ENCODE measurements around the gene SIGLEC6.
A peak's percentile ranks its signal among the peaks of the same experiment; 100 is the strongest.

The SIGLEC6 gene

GRCh38 chr19:51531349-51532315 lies at the start of gene SIGLEC6:
SIGLEC6 (minus strand) TSS chr19:51531670; CDS start chr19:51531648, 22 bp downstream.
- DNase-seq (ENCODE audit: low spot score): no peak

GRCh38 chr19:51576850-51577249 lies 45.4 kb upstream of the SIGLEC6 start:
- no peak for DNase-seq (ENCODE audit: low spot score)

GRCh38 chr19:51573331-51573730 lies 41.9 kb upstream of the SIGLEC6 start:
- DNase-seq (ENCODE audit: low spot score): no peak

GRCh38 chr19:51572908-51573307 lies 41.4 kb upstream of the SIGLEC6 start:
- DNase-seq (ENCODE audit: low spot score): no peak

DNA sequence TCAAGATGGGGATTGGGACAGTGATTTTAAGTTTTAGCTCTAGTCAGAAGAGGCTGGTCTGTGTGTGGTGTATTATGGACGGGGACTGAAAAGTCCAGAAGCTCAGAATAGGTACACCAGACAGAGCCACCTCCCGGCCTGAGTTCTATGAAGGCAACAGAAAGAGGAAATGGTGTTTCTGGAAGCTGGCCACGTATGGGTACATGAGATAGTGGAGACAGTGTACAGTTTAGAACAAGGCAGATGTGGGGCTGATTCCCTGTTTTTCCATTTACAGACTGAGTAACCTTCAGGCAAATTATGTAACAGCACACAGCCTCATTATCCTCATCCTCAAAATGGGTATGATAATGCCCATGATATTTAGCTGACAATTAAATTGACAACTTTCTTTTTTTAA lies 40.9 kb upstream of the SIGLEC6 start:
- no peak for DNase-seq (ENCODE audit: low spot score)

GRCh38 chr19:51571599-51571998 lies 40.1 kb upstream of the SIGLEC6 start:
- DNase-seq (ENCODE audit: low spot score): no peak

DNA sequence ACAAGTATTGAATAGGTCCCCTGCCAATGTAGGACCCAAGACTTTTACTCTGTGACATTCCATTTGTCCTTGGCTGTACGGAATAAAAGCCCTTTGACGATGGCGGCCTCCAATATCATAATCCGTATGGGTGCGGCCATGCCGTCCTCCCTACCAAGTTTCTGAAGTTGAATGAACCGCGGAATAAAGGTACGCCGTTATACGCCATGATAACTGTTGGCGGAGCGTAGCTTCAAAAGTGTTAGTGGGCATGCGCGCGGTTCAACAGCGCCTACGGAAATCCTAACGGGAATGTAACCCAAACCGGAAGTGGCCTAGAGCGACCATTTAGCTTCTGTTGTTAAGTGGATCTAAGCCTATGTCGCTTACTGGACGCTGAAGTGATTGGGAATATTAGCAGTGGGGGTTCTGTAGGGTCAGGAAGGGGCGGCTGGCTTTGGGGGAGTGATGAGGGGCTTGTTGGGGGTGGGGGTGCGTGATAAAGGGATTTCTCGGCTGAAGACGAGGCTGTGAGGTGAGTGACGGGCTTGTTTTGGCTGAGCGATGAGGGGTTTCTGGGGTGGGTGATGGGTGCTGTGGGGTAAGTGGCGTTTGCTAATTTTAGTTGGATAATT lies 39.6 kb upstream of the SIGLEC6 start, which contains the start of gene ZNF175:
Gene ZNF175, plus strand, starts transcription at position 322 of the 614 bp plus-strand sequence. CDS start 2,047 bp downstream, outside the sequence.
- peak; percentile 48 for DNase-seq (ENCODE audit: low spot score)

DNA sequence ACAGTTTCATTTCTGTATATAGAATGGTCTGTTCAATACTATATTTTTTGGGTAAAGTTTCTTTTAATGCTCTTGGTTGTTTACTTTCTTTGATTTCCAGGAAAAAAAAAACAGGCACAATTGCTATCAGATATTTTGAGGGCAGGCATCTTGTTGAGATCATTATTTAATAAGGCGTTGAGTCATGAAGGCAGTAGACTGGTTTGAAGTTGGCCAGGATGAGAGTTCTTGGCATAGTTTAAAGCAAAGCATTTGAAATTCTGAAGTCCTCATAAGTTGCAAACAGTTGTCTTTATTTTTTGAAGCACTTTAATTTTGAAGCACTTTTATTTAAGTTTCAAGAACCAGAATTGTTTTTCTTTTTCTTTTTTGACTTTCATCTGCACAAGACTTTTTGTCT lies 37.0 kb upstream of the SIGLEC6 start:
- DNase-seq (ENCODE audit: low spot score): no peak

GRCh38 chr19:51567583-51567982 lies 36.1 kb upstream of the SIGLEC6 start:
- DNase-seq (ENCODE audit: low spot score): no peak

GRCh38 chr19:51566489-51567100 lies 35.1 kb upstream of the SIGLEC6 start:
- no peak for DNase-seq (ENCODE audit: low spot score)

DNA sequence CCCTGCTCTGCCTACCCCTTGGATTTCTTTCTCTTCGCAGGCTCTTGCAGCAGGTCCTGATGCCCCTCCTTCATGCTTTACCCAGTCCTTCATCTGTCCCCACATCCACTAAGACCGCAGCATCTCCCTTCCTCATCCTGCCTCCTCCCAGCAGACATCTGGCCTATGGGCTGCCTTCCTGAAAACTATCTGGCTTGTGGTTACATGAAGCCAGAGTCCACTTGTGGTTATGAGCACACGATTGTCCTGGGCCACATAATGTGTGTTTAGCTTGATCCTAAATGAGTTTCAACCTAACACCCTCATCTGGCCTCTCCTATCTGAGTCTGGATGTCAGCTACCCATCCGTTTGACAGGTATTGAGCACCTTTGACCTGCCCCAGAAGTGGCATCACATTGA lies 34.1 kb upstream of the SIGLEC6 start:
- DNase-seq (ENCODE audit: low spot score): no peak

DNA sequence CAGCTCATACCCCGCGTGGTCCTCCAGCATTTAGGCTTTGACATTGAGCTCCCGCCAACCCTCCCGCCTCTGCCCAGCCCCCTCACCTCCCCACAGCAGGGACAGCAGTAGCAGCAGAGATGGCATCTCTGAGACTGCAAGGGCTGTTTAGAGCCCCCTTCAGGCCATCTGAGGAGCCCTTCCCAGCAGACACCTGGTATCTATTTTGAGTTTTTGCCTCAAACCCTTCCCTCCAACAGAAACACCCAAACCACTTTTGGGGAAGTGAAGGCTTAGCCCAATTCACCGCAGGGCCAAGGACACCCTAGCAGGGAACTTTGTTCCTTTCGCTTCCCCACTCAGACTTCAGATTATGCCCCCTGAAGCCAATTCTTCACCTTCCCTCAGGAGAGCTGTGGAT lies 33.3 kb upstream of the SIGLEC6 start:
- no peak for DNase-seq (ENCODE audit: low spot score)

DNA sequence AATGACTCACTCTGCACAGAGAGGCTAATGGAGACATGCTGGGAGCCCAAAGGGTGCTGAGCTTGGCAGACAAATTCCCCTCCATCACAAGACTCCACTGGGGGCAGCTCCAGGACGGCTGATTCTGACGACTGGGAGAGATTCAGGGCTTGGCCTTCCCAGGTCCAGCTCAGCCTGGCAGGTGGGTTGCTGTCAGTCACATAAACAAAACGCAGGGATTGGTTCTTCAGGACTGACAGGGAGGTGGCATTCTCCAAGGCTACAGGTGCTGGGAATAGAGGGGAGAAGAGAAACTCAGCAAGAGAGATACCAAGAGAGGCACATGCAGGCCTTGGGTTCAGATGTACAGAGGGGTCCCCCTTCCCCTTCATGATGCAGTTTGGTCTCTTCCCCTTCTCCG lies 28.9 kb upstream of the SIGLEC6 start:
- no peak for DNase-seq (ENCODE audit: low spot score)

- DNase-seq (ENCODE audit: low spot score): no peak
These were observed 27.8 kb upstream of the SIGLEC6 start for GRCh38 chr19:51559240-51559639.

- DNase-seq (ENCODE audit: low spot score): peak; percentile 67
These were observed 21.7 kb upstream of the SIGLEC6 start for GRCh38 chr19:51552996-51553725.

DNA sequence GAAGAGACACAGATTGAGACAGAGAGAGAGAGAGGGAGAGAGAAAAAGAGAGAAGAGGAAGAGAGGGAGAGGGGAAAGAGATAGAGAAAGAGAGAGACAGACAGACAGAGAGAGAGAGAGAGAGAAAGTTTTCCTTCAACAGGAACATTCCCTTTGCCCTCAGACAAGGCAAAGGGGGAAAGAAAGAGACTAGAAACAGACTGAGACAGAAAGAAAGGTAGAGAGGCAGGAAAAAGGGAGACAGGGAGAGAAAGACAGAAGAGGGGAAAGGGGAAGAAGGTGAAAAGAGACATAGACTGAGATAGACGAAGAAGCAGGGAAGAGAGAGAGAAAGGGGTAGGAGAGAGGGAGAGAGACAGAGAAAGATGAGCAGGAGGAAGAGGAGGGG lies 21.1 kb upstream of the SIGLEC6 start:
- DNase-seq (ENCODE audit: low spot score): no peak

DNA sequence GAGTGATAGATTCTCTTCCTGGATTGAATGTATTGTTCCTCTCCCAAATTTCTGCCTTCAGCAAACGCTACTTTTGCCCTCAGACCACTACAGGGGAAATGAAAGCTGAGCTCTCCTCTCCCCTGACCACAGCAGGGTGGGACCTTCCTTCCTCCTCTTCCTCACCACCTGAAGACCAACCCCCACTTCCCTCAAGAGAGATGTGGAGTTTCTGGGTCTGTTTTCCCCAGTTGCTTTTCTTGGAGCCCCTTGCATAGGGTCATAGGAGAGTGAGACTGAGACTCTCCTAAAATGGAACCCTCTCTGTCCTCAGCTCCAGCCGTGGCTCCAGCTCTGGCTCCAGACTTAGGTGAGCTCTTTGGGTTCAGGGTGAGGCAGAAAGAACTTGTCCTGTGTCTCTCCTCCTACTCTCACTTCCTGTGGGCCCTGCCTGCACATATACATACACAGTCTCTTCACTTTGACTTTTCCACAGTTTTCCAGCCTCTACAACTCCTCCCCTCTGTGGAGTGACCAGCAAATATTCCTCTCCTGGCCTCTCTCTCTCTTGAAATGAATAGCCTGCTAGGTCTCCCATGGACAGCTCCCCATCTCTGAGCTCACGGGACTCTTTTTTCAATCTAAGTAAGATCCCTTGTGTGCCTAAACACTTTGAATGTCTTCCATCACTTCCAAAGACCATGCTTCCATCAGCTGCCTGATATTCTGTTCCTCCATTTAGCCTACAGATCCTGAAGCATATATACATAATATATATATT lies 20.4 kb upstream of the SIGLEC6 start:
- no peak for DNase-seq (ENCODE audit: low spot score)

GRCh38 chr19:51550848-51551672 lies 19.6 kb upstream of the SIGLEC6 start:
- DNase-seq (ENCODE audit: low spot score): no peak

GRCh38 chr19:51549533-51550324 lies 18.3 kb upstream of the SIGLEC6 start:
- no peak for DNase-seq (ENCODE audit: low spot score)

DNA sequence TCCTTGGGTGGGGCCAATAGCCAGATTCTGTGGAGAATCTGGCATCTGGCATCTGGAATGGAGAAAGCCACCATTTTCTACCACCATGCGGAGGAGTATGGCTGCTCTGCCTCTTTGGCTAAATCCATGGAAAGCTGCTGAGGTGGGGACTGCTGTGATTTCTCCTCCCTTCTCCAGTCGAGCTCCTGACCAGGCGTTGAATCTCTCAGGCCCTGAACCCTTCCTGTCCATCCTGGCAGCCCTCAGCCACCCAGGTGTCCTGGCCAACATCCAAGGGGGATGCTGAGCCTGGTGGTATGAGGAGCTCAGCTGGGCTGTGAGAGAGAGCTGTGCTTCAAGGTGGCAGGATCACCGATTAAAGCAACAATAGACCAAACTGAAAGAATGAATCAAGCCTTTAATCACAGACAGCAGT lies 17.4 kb upstream of the SIGLEC6 start:
- DNase-seq (ENCODE audit: low spot score): no peak

Measured in HuH-7 (cell line).